HG02798 (cell line): ENCODE measurements around the gene SDC4.
"Not testable (repeated sequence)": the region's sequence is repeated elsewhere in the genome, so short reads cannot be mapped to it uniquely, and the experiment has no call there.

Experiments used
- ATAC-seq: cut with Tn5 transposase; IDR thresholded peaks from one replicate; pipeline ENCODE4 v1.9.1; 2021; ENCODE audit warnings: mild to moderate bottlenecking; ENCODE audit not compliant: unreplicated experiment, poor library complexity

SDC4 gene

GRCh38 chr20:45365444-45365970 lies 17.3 kb upstream of the SDC4 start:
- no peak for ATAC-seq

DNA sequence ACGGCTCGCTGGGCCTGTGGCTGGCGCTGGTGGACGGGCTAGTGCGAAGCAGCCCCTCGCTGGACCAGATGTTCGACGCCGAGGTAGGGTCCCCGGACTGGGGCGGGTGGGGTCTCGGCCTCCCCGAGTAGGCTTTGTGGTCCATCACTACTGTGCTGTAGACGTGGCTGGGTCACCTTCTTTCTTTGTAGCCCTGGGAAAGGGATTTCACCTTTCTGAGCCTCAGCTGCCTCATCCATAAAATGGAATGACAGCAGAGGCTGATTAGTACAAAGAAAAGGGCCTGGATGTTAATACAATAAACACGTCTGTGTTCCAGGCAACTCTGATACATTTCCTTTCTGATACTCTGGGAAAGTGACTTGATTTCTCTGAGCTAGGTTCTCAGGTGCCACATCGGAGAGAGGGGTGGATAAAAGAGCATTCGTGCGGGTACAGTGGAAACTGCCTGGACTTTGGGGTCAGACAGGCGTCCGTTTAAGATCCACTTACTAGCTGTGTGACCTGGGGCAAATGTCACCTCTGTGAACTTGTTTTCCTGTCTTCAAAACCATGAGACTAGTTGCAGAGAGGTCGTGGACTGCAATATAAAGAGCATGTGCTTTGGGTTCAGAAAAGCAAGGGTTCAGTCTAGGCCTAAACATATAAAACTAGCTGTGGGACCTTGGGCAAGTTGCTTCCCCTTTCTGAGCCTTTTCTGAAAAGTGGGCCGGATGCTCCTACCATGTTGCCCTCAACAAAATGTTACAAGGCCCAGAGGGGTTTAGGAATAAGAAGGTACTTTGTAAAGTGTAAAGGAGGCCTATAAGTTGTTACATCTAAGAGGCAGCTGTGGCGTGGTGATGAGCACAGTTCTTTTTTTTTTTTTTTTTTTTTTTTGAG lies 15.6 kb upstream of the SDC4 start:
- no peak for ATAC-seq

- ATAC-seq, result peak; percentile 93
Measured at GRCh38 chr20:45362804-45363610, 14.8 kb upstream of the SDC4 start, which contains the start of gene SYS1. Gene SYS1 (plus strand): TSS chr20:45363156. CDS start chr20:45363532, 376 bp downstream.

GRCh38 chr20:45361793-45362192 lies 13.6 kb upstream of the SDC4 start:
- no peak for ATAC-seq

DNA sequence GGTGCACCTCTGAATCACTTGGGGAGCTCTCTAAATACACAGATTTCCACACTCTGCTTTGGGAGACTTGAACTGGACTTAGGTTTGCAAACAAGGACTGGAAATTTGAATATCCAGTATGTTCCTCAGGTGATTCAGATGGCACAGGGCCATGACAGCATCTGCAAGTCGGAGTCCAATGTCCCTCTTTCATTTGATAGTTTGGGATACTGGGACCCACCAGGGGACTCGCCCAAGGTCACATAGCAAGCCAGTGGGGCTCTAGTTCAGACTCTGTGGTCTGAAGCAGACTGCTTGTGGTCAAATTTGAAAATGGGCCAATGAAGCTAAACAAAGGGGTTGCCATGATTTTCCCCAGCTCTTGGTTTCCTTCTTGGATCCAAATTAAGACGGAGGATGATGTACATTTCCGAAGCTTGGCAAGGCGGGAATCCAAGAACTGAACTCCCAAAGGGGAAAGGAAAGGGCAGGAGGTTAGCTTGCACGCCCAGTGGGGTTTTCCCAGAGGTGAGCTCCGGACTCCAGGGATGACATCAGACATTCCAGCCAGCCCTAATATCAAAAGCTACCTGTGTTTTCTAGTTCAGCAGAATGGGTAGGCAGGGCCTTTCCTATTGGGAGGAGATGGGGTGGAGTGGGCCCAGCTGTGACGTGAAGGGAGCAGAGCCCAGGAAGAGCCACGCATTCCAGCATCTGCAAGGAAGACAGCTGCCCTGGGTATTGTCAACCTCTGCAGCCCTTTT lies 11.4 kb upstream of the SDC4 start:
- no peak for ATAC-seq

GRCh38 chr20:45359069-45359405 lies 10.8 kb upstream of the SDC4 start:
- no peak for ATAC-seq

GRCh38 chr20:45358282-45359068 lies 10.3 kb upstream of the SDC4 start:
- ATAC-seq, result no peak

- no peak for ATAC-seq
Measured at GRCh38 chr20:45355209-45356084, 7.2 kb upstream of the SDC4 start.

DNA sequence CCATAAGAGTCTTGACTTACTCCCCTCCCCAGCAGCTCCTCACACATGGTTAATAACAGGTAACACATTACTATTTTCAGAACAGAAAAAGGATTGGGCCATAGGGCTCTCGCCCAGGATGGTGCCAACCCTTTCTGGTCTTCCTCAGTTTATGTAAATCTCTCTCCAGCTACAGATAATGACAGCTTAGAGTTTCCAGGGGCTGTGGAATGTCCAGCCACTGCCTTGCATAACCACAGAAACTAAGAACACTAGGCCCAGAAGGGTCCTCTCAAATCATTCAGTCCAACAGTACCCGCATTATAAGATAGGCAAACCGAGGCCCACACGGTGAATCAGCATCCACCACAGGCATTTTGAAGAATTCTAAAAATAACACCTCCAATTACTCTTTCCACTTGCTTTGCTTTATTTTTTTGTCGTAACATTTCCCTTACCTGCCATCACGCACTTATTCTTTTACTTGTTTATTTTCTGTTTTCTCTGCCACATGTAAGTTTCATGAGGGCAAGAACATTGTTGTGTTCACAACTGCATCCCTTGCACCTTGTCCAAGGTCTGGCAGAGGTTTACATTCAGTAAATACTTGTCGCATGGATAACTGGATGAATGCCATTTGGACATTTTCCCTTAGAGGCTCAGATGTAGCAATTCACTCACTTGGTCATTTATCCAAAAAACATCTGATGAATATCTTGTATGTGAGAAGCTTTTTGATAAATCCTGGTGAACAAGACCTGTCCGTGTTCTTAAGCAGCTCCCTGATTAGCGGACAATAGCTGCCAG lies 6.4 kb upstream of the SDC4 start:
- no peak for ATAC-seq

DNA sequence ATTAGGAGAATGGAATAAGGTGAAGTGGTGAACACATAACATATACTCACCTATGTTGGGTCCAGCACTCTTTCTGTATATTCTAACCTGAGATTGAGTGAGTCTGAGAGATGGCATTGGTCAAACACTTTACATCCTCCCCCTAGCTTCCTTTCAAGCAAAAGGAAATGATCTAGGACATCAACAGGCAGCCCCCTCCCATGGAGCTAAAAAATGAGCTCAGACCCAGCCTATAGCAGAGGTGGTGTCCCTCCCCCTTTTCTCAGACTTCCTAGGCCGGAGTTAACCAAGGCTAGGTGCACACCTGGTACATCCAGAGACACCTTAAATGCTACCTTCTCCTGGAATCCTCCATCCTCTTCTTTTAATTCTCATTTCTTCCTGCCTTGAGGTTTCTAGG lies 5.5 kb upstream of the SDC4 start:
- no peak for ATAC-seq

- no peak for ATAC-seq
Measured at GRCh38 chr20:45352729-45353128, 4.5 kb upstream of the SDC4 start.

DNA sequence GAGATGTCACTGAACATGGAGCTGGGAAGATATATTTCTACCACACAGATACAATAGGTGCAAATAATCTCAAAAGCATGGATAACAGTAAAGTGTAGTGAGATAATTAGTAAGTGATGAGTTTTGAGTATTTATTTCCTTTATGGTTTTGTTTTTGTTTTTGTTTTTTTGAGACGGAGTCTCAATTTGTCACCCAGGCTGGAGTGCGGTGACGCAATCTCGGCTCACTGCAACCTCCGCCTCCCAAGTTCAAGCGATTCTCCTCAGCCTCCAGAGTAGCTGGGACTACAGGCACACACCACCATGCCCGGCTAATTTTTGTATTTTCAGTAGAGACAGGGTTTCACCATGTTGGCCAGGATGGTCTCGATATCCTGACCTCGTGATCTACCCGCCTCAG lies 2.6 kb upstream of the SDC4 start:
- ATAC-seq, result not testable (repeated sequence)

DNA sequence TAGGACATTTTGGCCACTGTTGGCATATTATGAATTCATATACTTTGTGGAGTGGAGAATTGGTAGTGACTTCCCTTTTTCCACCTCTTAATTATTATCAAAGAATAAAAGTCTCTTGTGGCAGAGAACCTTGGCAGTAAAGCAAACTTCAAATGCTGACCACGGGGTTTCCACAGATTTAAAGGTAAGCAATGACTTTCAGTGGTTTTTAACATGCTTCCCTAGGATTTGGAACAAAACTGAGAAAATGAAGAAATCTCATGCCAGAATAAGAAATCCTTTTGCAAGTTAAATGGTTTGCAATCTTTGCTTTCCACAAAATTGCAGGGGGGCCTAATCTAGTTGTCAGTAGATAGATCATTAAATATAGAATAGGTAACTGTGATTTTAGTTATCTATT lies 2.0 kb upstream of the SDC4 start:
- no peak for ATAC-seq

DNA sequence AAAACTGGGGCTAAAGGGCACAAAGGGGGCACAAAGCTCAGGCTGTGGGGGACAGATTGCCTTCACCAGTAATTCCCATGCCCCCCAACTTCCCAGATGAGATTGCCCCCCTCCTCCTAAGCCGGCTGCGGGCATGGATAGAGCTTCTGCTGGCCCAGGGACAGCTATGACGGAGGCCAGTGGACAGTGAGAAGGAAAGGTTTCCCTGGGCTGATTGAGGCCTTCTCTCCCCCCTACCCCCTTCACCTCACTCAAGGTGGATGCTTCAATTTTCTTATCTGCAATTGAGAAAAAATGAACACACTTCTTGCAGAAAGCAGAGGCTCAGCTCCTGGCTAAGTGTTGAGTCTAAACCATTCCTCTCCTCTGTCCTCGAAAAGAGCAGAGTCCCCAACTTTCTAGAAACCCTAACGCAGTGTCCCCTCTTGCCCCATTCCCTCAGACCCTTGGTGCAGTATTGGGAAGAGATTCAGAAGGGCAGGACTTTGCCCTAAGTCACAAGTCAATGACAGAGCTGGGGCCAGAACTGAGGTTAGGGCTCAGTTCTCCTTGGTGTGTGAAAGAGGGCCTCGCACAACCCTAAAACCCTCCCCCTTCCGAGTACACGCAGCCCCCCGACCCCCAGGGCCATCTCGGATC lies 808 bp downstream of the SDC4 start:
- ATAC-seq, result no peak

DNA sequence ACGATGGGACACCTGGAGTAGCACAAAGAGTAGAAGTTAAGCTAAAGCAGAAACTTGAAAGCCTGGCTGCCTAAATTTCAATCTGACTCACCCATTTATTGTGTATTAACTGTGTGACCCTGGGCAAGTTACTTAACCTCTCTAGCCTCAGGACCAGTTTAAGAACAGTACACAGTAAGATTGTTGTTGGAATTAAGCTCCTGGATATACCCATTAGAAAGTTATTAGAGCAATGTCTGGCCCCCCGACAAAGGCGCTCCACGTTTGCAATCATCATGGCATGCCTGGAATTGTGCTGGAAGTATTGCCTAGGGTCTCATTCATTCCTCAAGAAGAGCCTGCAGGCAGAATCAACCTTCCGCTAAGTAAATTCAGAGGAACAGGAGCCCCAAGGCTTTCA lies 1.4 kb downstream of the SDC4 start:
- ATAC-seq, result no peak

- ATAC-seq, result no peak
Measured at GRCh38 chr20:45346291-45346718, 1.9 kb downstream of the SDC4 start.

- ATAC-seq, result no peak
Measured at GRCh38 chr20:45345104-45345936, 2.9 kb downstream of the SDC4 start.
